Upper lobe of right lung (tissue), 1 donor: ENCODE data around the gene VMAC. TPM values are rescaled to one million over a fixed set of nuclear protein-coding genes. Genes with fewer than 3 reads are reported as not detected.

Source experiments
- ATAC-seq: fragments of 200-7000 bp; cut with Tn5 transposase; one replicate; pipeline ENCODE4 v1.9.1; 2020; ENCODE audit warnings: mild to moderate bottlenecking, moderate library complexity
- DNase-seq: peaks from one replicate; pipeline ENCODE4 v3.0.0-alpha.2; 2020
- H3K27ac ChIP-seq: fragments of 200-600 bp; one replicate; pipeline ENCODE4 v1.8.0; 2022
- H3K27me3 ChIP-seq: fragments of 200-600 bp; one replicate; pipeline ENCODE4 v1.8.0; 2022; ENCODE audit warnings: mild to moderate bottlenecking
- H3K36me3 ChIP-seq: fragments of 200-600 bp; one replicate; pipeline ENCODE4 v1.8.0; 2022
- H3K4me1 ChIP-seq: fragments of 200-600 bp; one replicate; pipeline ENCODE4 v1.8.0; 2022
- H3K4me3 ChIP-seq: fragments of 200-600 bp; one replicate; pipeline ENCODE4 v1.8.0; 2022; ENCODE audit warnings: mild to moderate bottlenecking
- H3K9me3 ChIP-seq: fragments of 200-600 bp; one replicate; pipeline ENCODE4 v1.8.0; 2022
- CTCF ChIP-seq: fragments of 200-600 bp; IDR thresholded peaks from one replicate; pipeline ENCODE4 v1.8.0; 2022; ENCODE audit warnings: antibody characterized with exemption
- intact Hi-C: fragments of 100-400 bp; cut with DNase I; formaldehyde crosslinking; loops from one replicate; pipeline ENCODE4 v1.11.0; 2022
- total RNA-seq: library from RNA; stranded (reverse); fragmentation: NEBNext Ultra II Directional; extraction: Animal tissue kit (Norgen Biotek cat#: 25700); gene quantifications from one replicate; pipeline ENCODE4 v1.2.1, GENCODE V29; 2021
- donor health status: DM: no; HTN: yes; CAD: no; lungs with severe emphysema.

Gene VMAC
- total RNA-seq, 1 donor from 2014 or later: 6.8 TPM

GRCh38 chr19:5918463-5919079 is 13.9 kb downstream of the VMAC start:
- DNase-seq: no peak
- Histone ChIP-seq H3K27ac (no peak overlapping the region), H3K4me3 (no peak overlapping the region), H3K9me3 (no peaks in the 10 kb centered on the region), H3K4me1 (no peaks in the 10 kb centered on the region), H3K36me3 (peaks cover 79% of the 10 kb centered on the region), H3K27me3 (no peaks in the 10 kb centered on the region)
- no peak for TF ChIP-seq CTCF
- no peak for ATAC-seq
- intact Hi-C loops: no loop called here

GRCh38 chr19:5921516-5922160 is 17.0 kb downstream of the VMAC start:
- no peak for TF ChIP-seq CTCF
- Histone ChIP-seq H3K9me3 (no peaks in the 10 kb centered on the region), H3K27me3 (no peaks in the 10 kb centered on the region), H3K4me3 (no peak overlapping the region), H3K36me3 (peaks cover 100% of the 10 kb centered on the region), H3K4me1 (no peaks in the 10 kb centered on the region), H3K27ac (no peak overlapping the region)
- ATAC-seq (no peak), DNase-seq (no peak)
- intact Hi-C loops: no loop called here

- no peaks in the 10 kb centered on the region for H3K27me3 ChIP-seq
- H3K27ac ChIP-seq: no peak overlapping the region
- H3K4me3 ChIP-seq: no peak overlapping the region
- H3K4me1 ChIP-seq: no peaks in the 10 kb centered on the region
- no peak for DNase-seq
- TF ChIP-seq CTCF: no peak
- no peaks in the 10 kb centered on the region for H3K9me3 ChIP-seq
- intact Hi-C loops: no loop called here
- peaks cover 100% of the 10 kb centered on the region for H3K36me3 ChIP-seq
- ATAC-seq: no peak
These were observed 17.5 kb downstream of the VMAC start for GRCh38 chr19:5922161-5922545.

- TF ChIP-seq CTCF: no peak
- DNase-seq: no peak
- Histone ChIP-seq H3K36me3 (peaks cover 100% of the 10 kb centered on the region), H3K27ac (no peak overlapping the region), H3K4me3 (no peak overlapping the region), H3K9me3 (no peaks in the 10 kb centered on the region), H3K27me3 (no peaks in the 10 kb centered on the region), H3K4me1 (no peaks in the 10 kb centered on the region)
- intact Hi-C loops: no loop called here
- no peak for ATAC-seq
These were observed 18.7 kb downstream of the VMAC start for GRCh38 chr19:5923356-5923755.

- Histone ChIP-seq H3K4me3 (no peak overlapping the region), H3K27me3 (no peaks in the 10 kb centered on the region), H3K9me3 (no peaks in the 10 kb centered on the region), H3K27ac (no peak overlapping the region), H3K36me3 (peaks cover 100% of the 10 kb centered on the region), H3K4me1 (no peaks in the 10 kb centered on the region)
- ATAC-seq (no peak), DNase-seq (no peak)
- no peak for TF ChIP-seq CTCF
- intact Hi-C loops: no loop called here
These were observed 21.3 kb downstream of the VMAC start for GRCh38 chr19:5925830-5926427.
